Glutamatergic neuron (in vitro differentiated cells): ENCODE results near the gene LAMA5. TPM values are rescaled to one million over a fixed set of nuclear protein-coding genes. Genes with fewer than 3 reads are reported as not detected.

Experiments used
- DNase-seq: peaks from one replicate; pipeline ENCODE4 v3.0.0; 2022
- H3K27ac Mint-ChIP-seq: one replicate; pipeline ENCODE4 v1.8.0; 2020; ENCODE audit warnings: mild to moderate bottlenecking, mixed read lengths, inconsistent platforms; ENCODE audit not compliant: unreplicated experiment
- H3K27me3 Mint-ChIP-seq: one replicate; pipeline ENCODE4 v1.8.0; 2020; ENCODE audit warnings: mild to moderate bottlenecking, moderate library complexity, mixed read lengths, inconsistent platforms; ENCODE audit not compliant: unreplicated experiment
- H3K36me3 Mint-ChIP-seq: one replicate; pipeline ENCODE4 v1.8.0; 2020; ENCODE audit warnings: mild to moderate bottlenecking, mixed read lengths, inconsistent platforms; ENCODE audit not compliant: unreplicated experiment
- H3K4me1 Mint-ChIP-seq: one replicate; pipeline ENCODE4 v1.8.0; 2020; ENCODE audit warnings: mild to moderate bottlenecking, low read depth, mixed read lengths, inconsistent platforms; ENCODE audit not compliant: unreplicated experiment
- H3K4me3 Mint-ChIP-seq: one replicate; pipeline ENCODE4 v1.8.0; 2020; ENCODE audit warnings: mild to moderate bottlenecking, mixed read lengths, inconsistent platforms; ENCODE audit not compliant: unreplicated experiment
- H3K9me3 Mint-ChIP-seq: one replicate; pipeline ENCODE4 v1.8.0; 2020; ENCODE audit warnings: mild to moderate bottlenecking, moderate library complexity, mixed read lengths, inconsistent platforms; ENCODE audit not compliant: unreplicated experiment
- total RNA-seq: library from RNA; stranded (reverse); fragmentation: NEBNext Ultra II Directional; extraction: Animal tissue kit (Norgen Biotek cat#: 25700); gene quantifications from one replicate; pipeline ENCODE4 v1.2.1, GENCODE V29; 2021; ENCODE audit not compliant: unreplicated experiment
- TF ChIP-seq, protein P1 (sequence below): fragments of 200-600 bp; sonication (generic); IDR thresholded peaks from one replicate; pipeline ENCODE4 v1.5.0; 2021; ENCODE audit not compliant: partially characterized antibody, unreplicated experiment

Gene LAMA5
- total RNA-seq, 1 donor from 2014 or later: 724 TPM

DNA sequence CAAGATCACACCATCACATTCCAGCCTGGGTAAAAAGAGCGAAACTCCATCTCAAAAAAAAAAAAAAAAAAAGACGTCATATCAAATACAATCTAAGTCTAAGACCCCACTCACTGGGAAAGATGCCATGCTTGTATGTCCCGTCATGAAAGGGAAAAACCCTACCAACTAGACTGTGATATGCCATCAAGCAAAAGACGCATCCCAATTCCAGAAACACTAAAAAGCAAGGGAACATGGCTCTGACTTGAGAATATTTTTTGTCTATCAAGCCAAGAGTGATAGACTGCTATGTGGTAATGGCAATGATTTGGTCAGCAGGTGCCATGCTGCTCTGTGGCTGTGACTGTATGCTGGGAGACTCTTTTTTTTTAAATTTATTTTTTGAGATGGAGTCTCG is 23.0 kb downstream of the LAMA5 start:
- H3K27me3 Mint-ChIP-seq: peaks cover 12% of the 10 kb centered on the region

DNA sequence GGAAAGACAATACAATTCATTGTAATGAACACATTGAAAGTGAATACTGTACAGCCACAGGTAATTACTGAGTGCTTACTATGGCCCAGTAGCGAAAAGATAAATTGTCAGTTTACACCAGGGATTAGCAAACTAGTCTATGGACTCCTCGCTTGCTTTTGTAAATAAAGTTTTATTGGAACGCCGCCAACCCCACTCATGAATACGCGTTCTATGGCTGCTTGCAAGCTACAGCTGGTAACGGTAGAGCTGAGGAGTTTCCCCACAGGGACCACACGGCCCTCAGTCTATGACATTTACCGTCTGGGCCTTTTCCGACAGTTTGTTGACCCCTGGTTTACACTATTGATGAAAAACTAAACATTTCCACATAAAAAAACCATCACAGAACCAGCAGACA is 24.2 kb downstream of the LAMA5 start:
- H3K4me3 Mint-ChIP-seq: no peak overlapping the region
- peaks cover 8% of the 10 kb centered on the region for H3K27me3 Mint-ChIP-seq
- H3K27ac Mint-ChIP-seq: peak overlapping the region; percentile 24
- peaks cover 8% of the 10 kb centered on the region for H3K36me3 Mint-ChIP-seq
- peaks cover 8% of the 10 kb centered on the region for H3K9me3 Mint-ChIP-seq
- TF ChIP-seq, protein P1, sequence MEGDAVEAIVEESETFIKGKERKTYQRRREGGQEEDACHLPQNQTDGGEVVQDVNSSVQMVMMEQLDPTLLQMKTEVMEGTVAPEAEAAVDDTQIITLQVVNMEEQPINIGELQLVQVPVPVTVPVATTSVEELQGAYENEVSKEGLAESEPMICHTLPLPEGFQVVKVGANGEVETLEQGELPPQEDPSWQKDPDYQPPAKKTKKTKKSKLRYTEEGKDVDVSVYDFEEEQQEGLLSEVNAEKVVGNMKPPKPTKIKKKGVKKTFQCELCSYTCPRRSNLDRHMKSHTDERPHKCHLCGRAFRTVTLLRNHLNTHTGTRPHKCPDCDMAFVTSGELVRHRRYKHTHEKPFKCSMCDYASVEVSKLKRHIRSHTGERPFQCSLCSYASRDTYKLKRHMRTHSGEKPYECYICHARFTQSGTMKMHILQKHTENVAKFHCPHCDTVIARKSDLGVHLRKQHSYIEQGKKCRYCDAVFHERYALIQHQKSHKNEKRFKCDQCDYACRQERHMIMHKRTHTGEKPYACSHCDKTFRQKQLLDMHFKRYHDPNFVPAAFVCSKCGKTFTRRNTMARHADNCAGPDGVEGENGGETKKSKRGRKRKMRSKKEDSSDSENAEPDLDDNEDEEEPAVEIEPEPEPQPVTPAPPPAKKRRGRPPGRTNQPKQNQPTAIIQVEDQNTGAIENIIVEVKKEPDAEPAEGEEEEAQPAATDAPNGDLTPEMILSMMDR: no peak
- H3K4me1 Mint-ChIP-seq: peaks cover 11% of the 10 kb centered on the region
- no peak for DNase-seq

More for the DNA sequence above, 23.0 kb downstream of the LAMA5 start:
- TF ChIP-seq, protein P1: no peak
- H3K4me3 Mint-ChIP-seq: no peak overlapping the region
- DNase-seq: no peak
- peaks cover 11% of the 10 kb centered on the region for H3K4me1 Mint-ChIP-seq
- no peak overlapping the region for H3K27ac Mint-ChIP-seq
- H3K9me3 Mint-ChIP-seq: peaks cover 14% of the 10 kb centered on the region
- peaks cover 13% of the 10 kb centered on the region for H3K36me3 Mint-ChIP-seq

DNA sequence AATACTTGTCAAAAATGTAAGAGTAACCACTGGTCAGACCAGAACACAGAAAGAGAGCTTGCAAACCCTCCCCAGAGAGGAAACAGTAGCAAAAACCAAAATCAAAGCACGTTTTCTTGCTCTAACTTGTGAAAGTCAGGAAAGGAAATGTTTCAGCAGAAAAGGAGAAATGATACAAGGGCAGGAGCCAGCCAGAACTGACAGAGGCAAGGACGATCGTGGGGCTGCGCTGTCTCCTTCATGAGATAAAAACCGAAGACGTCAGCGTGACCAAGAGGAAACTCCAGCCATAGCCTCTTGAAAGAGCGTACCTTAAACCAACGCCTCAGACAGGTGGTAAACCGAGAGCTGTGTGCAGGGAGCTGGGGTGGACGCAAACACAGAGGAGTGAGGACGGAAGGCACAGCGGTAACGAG is 27.5 kb downstream of the LAMA5 start:
- TF ChIP-seq, protein P1: no peak
- DNase-seq: no peak
- H3K9me3 Mint-ChIP-seq: peaks cover 9% of the 10 kb centered on the region
- H3K36me3 Mint-ChIP-seq: peaks cover 8% of the 10 kb centered on the region
- peaks cover 5% of the 10 kb centered on the region for H3K27me3 Mint-ChIP-seq
- H3K4me3 Mint-ChIP-seq: peak overlapping the region; percentile 11
- H3K4me1 Mint-ChIP-seq: peaks cover 3% of the 10 kb centered on the region
- peak overlapping the region; percentile 9 for H3K27ac Mint-ChIP-seq

DNA sequence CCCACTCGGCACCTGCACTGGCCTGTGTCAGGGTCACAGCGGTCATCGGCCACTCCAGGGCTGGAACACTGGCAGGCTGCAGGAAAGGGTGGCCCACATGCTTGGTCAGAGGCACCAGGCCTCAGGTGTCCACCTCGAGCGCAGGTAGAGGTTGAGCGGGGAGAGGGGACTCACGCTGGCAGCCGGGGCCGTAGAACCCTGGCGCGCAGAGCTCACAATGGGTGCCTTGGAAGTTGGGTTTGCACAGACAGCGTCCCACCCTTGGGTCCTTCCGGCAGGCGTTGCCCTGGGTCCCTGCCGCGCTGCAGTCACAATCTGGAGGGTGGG is 28.9 kb downstream of the LAMA5 start:
- Mint-ChIP-seq H3K27ac (no peak overlapping the region), H3K27me3 (peaks cover 5% of the 10 kb centered on the region)
- TF ChIP-seq, protein P1: no peak

DNA sequence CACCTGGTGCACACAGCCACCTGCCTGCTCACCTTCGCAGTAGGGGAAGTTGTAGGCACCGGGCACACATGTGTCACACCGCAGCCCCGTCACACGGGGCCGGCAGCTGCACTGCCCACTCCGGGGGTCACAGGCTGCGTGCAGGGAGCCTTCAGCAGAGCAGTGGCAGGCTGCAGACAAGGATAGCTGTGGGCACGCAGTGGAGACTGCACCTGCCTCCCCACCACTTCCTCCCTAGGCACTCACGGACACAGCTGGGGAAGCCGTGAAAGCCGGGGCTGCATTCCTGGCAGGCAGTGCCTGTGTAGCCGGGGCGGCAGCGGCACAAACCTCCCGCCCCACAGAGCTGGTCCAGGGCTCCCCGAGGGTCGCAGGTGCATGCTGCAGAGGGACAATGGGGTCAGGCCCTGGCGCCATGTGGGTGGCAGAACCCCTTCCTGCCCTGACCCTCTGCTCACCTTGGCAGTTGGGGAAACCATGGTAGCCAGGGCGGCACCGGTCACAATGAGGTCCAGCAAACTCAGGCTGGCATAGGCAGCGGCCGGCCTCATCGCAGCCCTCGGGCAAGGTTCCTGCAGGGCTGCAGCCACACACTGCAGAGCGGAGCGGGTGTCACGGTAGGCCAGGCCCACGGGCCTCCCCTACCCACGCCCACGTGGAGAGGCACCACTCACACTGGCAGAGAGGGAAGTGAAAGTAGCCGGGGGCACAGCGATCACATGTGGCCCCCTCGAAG is 29.4 kb downstream of the LAMA5 start:
- Mint-ChIP-seq H3K4me3 (no peak overlapping the region), H3K27me3 (peaks cover 5% of the 10 kb centered on the region), H3K27ac (no peak overlapping the region), H3K4me1 (no peaks in the 10 kb centered on the region), H3K36me3 (peaks cover 8% of the 10 kb centered on the region), H3K9me3 (peaks cover 8% of the 10 kb centered on the region)
- TF ChIP-seq, protein P1: no peak
- DNase-seq: no peak

More for the DNA sequence above, 28.9 kb downstream of the LAMA5 start:
- Mint-ChIP-seq H3K4me1 (peaks cover 3% of the 10 kb centered on the region), H3K36me3 (peaks cover 8% of the 10 kb centered on the region), H3K9me3 (peaks cover 8% of the 10 kb centered on the region), H3K4me3 (no peak overlapping the region)
- DNase-seq: no peak
